Stomach (tissue), 4 donors: ENCODE measurements around the gene MATK.

Experiments
- EP300 ChIP-seq: sonication (generic); formaldehyde crosslinking; IDR thresholded peaks from one replicate; pipeline ENCODE4 v1.6.1; 2017; ENCODE audit warnings: antibody characterized with exemption
- POLR2A ChIP-seq, 4 donors: fragments of 450-650 bp; IDR thresholded peaks; one replicate each; pipeline ENCODE4 v1.6.1; 2016; ENCODE audit warnings: antibody characterized with exemption in 4 of 4, control low read depth in 2 of 4, mild to moderate bottlenecking in 1 of 4, moderate library complexity in 1 of 4
- POLR2AphosphoS5 ChIP-seq, 3 donors: sonication (generic); formaldehyde crosslinking; IDR thresholded peaks; one replicate each; pipeline ENCODE4 v1.6.1; 2016; ENCODE audit warnings: antibody characterized with exemption in 3 of 3
- TF ChIP-seq, protein P1 (sequence below), 7 experiments: fragments of 450-650 bp in 4 of 7; fragments of 200-600 bp in 3 of 7; sonication (generic) in 3 of 7; IDR thresholded peaks; one replicate each; pipeline ENCODE4 v1.5.1; 2016 to 2019; ENCODE audit warnings: antibody characterized with exemption in 7 of 7, control low read depth in 2 of 7, mild to moderate bottlenecking in 1 of 7

DNA sequence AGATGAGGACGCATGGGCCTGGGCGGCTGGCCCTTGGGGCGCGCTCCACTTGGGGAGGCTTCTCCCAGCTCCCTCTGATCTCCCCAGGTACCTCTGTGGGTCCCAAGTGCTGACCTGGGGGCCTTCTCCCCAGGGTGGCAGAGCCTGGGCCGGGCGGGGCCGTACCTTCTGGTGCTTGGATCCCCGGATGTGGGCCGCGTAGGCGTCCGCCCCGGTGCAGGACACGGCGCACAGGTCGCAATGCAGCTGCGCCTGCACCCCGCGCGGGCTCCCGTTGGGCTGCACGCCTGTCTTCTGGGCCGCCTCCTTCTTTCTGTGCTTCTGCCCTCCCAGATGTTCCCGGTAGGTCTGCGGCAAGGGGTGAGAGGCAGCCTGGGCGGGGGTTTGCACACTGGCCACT lies 41.1 kb upstream of the MATK start:
- TF ChIP-seq, protein P1, sequence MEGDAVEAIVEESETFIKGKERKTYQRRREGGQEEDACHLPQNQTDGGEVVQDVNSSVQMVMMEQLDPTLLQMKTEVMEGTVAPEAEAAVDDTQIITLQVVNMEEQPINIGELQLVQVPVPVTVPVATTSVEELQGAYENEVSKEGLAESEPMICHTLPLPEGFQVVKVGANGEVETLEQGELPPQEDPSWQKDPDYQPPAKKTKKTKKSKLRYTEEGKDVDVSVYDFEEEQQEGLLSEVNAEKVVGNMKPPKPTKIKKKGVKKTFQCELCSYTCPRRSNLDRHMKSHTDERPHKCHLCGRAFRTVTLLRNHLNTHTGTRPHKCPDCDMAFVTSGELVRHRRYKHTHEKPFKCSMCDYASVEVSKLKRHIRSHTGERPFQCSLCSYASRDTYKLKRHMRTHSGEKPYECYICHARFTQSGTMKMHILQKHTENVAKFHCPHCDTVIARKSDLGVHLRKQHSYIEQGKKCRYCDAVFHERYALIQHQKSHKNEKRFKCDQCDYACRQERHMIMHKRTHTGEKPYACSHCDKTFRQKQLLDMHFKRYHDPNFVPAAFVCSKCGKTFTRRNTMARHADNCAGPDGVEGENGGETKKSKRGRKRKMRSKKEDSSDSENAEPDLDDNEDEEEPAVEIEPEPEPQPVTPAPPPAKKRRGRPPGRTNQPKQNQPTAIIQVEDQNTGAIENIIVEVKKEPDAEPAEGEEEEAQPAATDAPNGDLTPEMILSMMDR (IDR thresholded peaks at IDR 0.05): no peak
- TF ChIP-seq POLR2AphosphoS5 (IDR thresholded peaks at IDR 0.05) (no peak), POLR2A (IDR thresholded peaks at IDR 0.05) (no peak), EP300 (no peak)
